ENCODE measurements around the gene SUPT20HL1.
A peak's percentile ranks its signal among the peaks of the same experiment; 100 is the strongest.
"Not testable (repeated sequence)": the region's sequence is repeated elsewhere in the genome, so short reads cannot be mapped to it uniquely, and the experiment has no call there.

SUPT20HL1 gene

GRCh38 chrX:24363432-24364181, 3.2 kb downstream of the SUPT20HL1 start:
- DNase-seq: not testable (repeated sequence)

GRCh38 chrX:24364326-24364725, 3.9 kb downstream of the SUPT20HL1 start:
- no peak for DNase-seq

- DNase-seq: no peak
Observed at GRCh38 chrX:24364851-24365538, 4.6 kb downstream of the SUPT20HL1 start.

GRCh38 chrX:24366762-24367400, 6.4 kb downstream of the SUPT20HL1 start:
- DNase-seq: not testable (repeated sequence)

- no peak for DNase-seq
Observed at GRCh38 chrX:24369816-24370215, 9.4 kb downstream of the SUPT20HL1 start.

GRCh38 chrX:24371391-24371972, 11.0 kb downstream of the SUPT20HL1 start:
- DNase-seq: peak; percentile 23 to 38

GRCh38 chrX:24372021-24372763, 11.8 kb downstream of the SUPT20HL1 start:
- DNase-seq: no peak

- DNase-seq: no peak
Observed at GRCh38 chrX:24375600-24376131, 15.2 kb downstream of the SUPT20HL1 start.

GRCh38 chrX:24376403-24376802, 16.0 kb downstream of the SUPT20HL1 start:
- no peak for DNase-seq

- DNase-seq: no peak
Observed at GRCh38 chrX:24377195-24377594, 16.8 kb downstream of the SUPT20HL1 start.

GRCh38 chrX:24377911-24378468, 17.6 kb downstream of the SUPT20HL1 start:
- DNase-seq: no peak

GRCh38 chrX:24378706-24379105, 18.3 kb downstream of the SUPT20HL1 start:
- no peak for DNase-seq

GRCh38 chrX:24380262-24381187, 20.1 kb downstream of the SUPT20HL1 start:
- no peak for DNase-seq

- not testable (repeated sequence) for DNase-seq
Observed at GRCh38 chrX:24382315-24382714, 21.9 kb downstream of the SUPT20HL1 start.

- DNase-seq: no peak
Observed at GRCh38 chrX:24387724-24388123, 27.3 kb downstream of the SUPT20HL1 start.

- no peak for DNase-seq
Observed at GRCh38 chrX:24391389-24391788, 30.9 kb downstream of the SUPT20HL1 start.

GRCh38 chrX:24391843-24392242, 31.4 kb downstream of the SUPT20HL1 start:
- DNase-seq: no peak

- DNase-seq: no peak
Observed at GRCh38 chrX:24392709-24393108, 32.3 kb downstream of the SUPT20HL1 start.

GRCh38 chrX:24395775-24396174, 35.3 kb downstream of the SUPT20HL1 start:
- peak; percentile 64 to 71 for DNase-seq

GRCh38 chrX:24396236-24396930, 35.9 kb downstream of the SUPT20HL1 start:
- DNase-seq: no peak
